Fibroblast of lung (primary cell): ENCODE measurements around the gene PCSK6. TPM values are rescaled to one million over a fixed set of nuclear protein-coding genes. Genes with fewer than 3 reads are reported as not detected.

Experiments used
- DNase-seq, 2 donors: peaks; one replicate each; pipeline versions ENCODE4 v3.0.0 to v3.0.0-alpha.2; 2010; ENCODE audit warnings: low read depth in 2 of 2
- H2AFZ ChIP-seq: 2 replicates; pipeline ENCODE4 v1.5.1; 2012; ENCODE audit warnings: low read length, control low read depth, inconsistent platforms
- H3K27ac ChIP-seq: 2 replicates; pipeline ENCODE4 v1.5.1; 2011; ENCODE audit warnings: low read length, control low read depth; ENCODE audit not compliant: insufficient read depth
- H3K27me3 ChIP-seq: 2 replicates; pipeline ENCODE4 v1.5.1; 2011; ENCODE audit warnings: mild to moderate bottlenecking, low read length; ENCODE audit not compliant: control insufficient read depth, insufficient read depth
- H3K36me3 ChIP-seq: 2 replicates; pipeline ENCODE4 v1.5.1; 2011; ENCODE audit warnings: low read length; ENCODE audit not compliant: control insufficient read depth, insufficient read depth
- H3K4me1 ChIP-seq: 2 replicates; pipeline ENCODE4 v1.5.1; 2011; ENCODE audit warnings: low read length; ENCODE audit not compliant: control insufficient read depth, insufficient read depth; ENCODE audit errors: extremely low read depth
- H3K4me2 ChIP-seq: 2 replicates; pipeline ENCODE4 v1.5.1; 2011; ENCODE audit warnings: low read length, control low read depth; ENCODE audit not compliant: insufficient read depth; ENCODE audit errors: extremely low read depth
- H3K4me3 ChIP-seq, 4 experiments: fragments of 200-600 bp in 1 of 4; sonication (generic) in 1 of 4; replicated peaks in 1 of 4; 2 replicates each; pipeline ENCODE4 v1.5.1; 2011 to 2016; ENCODE audit warnings: low read length in 4 of 4, low read depth in 3 of 4, mild to moderate bottlenecking in 3 of 4, control low read depth in 2 of 4, inconsistent platforms in 1 of 4, mixed read lengths in 1 of 4; ENCODE audit not compliant: insufficient read depth in 1 of 4; ENCODE audit errors: control extremely low read depth in 1 of 4
- H3K79me2 ChIP-seq: 2 replicates; pipeline ENCODE4 v1.5.1; 2012; ENCODE audit warnings: mild to moderate bottlenecking, low read length, inconsistent platforms; ENCODE audit not compliant: control insufficient read depth, insufficient read depth
- H3K9ac ChIP-seq: 2 replicates; pipeline ENCODE4 v1.5.1; 2011; ENCODE audit warnings: mild to moderate bottlenecking, low read length, control low read depth; ENCODE audit not compliant: insufficient read depth
- H3K9me3 ChIP-seq: 2 replicates; pipeline ENCODE4 v1.5.1; 2012; ENCODE audit warnings: low read depth, low read length; ENCODE audit not compliant: control insufficient read depth, insufficient read depth
- H4K20me1 ChIP-seq: 2 replicates; pipeline ENCODE4 v1.5.1; 2011; ENCODE audit warnings: low read length; ENCODE audit not compliant: control insufficient read depth, insufficient read depth; ENCODE audit errors: extremely low read depth
- CTCF ChIP-seq, 2 donors: IDR thresholded peaks in 1 of 2; conservative IDR thresholded peaks in 1 of 2; 1 replicate in 1 of 2; 2 replicates in 1 of 2; pipeline ENCODE4 v1.5.1; 2011 to 2012; ENCODE audit warnings: low read length in 2 of 2, control low read depth in 1 of 2, inconsistent platforms in 1 of 2, low read depth in 1 of 2, mild to moderate bottlenecking in 1 of 2
- EZH2 ChIP-seq: IDR thresholded peaks from 2 replicates; pipeline ENCODE4 v1.5.1; 2012; ENCODE audit warnings: low read length, control low read depth, mild to moderate bottlenecking; ENCODE audit errors: missing control alignments
- polyA plus RNA-seq, 2 donors: library from polyadenylated mRNA; depleted of rRNA in 1 of 2; stranded (reverse) in 1 of 2; unstranded in 1 of 2; fragments of >200 nt; gene quantifications; 2 replicates each; pipeline ENCODE4 v1.2.1, GENCODE V29; 2011 to 2012; ENCODE audit warnings: missing spikeins in 1 of 2
- total RNA-seq: library from RNA; depleted of rRNA; stranded (reverse); fragments of >200 nt; gene quantifications from 2 replicates; pipeline ENCODE4 v1.2.1, GENCODE V29; 2014

The PCSK6 gene
- total and polyA plus RNA-seq, 2 donors (not counting 1 experiment from before 2014, with no cell fraction given) = 0.02 to 0.83 TPM

DNA sequence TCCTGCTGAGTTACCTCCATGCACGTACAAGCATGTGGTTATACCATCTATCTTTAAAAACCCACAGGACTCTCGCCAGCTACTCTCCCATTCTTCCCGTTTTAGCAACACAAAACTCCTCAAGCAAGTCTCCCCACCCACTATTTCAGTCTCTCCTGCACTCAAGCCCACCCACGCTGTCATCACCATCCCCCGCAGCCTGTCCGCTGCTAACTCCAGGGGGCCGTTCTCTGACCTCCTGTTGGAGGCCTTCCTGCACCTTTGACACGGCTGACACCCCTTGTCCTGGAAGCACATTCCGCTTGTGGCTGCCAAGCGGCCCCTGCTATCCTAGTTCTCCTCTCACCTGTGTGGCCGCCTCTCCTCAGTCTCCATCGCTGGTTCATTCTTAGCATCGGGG lies 7.5 kb upstream of the PCSK6 start:
- H3K27me3 ChIP-seq = peaks cover 18% of the 10 kb centered on the region
- no peak for DNase-seq
- no peaks in the 10 kb centered on the region for H3K36me3 ChIP-seq
- H3K27ac ChIP-seq = no peak overlapping the region
- H3K79me2 ChIP-seq = no peaks in the 10 kb centered on the region
- H3K9ac ChIP-seq = no peak overlapping the region
- H2AFZ ChIP-seq = no peak overlapping the region
- no peak overlapping the region for H3K4me3 ChIP-seq
- H3K4me1 ChIP-seq = no peaks in the 10 kb centered on the region
- no peak overlapping the region for H3K4me2 ChIP-seq
- no peak for TF ChIP-seq CTCF (conservative IDR thresholded peaks at IDR 0.05 in 1 of 2, IDR thresholded peaks at IDR 0.05 in 1 of 2; ENCODE audit: low read depth in 1 of 2, low read length in 2 of 2)
- TF ChIP-seq EZH2 = no peak
- H3K9me3 ChIP-seq = no peaks in the 10 kb centered on the region
- no peaks in the 10 kb centered on the region for H4K20me1 ChIP-seq

- TF ChIP-seq CTCF (conservative IDR thresholded peaks at IDR 0.05 in 1 of 2, IDR thresholded peaks at IDR 0.05 in 1 of 2; ENCODE audit: low read depth in 1 of 2, low read length in 2 of 2) (no peak), EZH2 (no peak)
- Histone ChIP-seq H3K4me2 (no peak overlapping the region), H3K9ac (no peak overlapping the region), H4K20me1 (no peaks in the 10 kb centered on the region), H3K36me3 (no peaks in the 10 kb centered on the region), H3K9me3 (no peaks in the 10 kb centered on the region), H3K79me2 (no peaks in the 10 kb centered on the region), H3K4me3 (no peak overlapping the region), H3K4me1 (no peaks in the 10 kb centered on the region), H3K27me3 (peaks cover 19% of the 10 kb centered on the region), H3K27ac (no peak overlapping the region), H2AFZ (no peak overlapping the region)
- no peak for DNase-seq
These were observed 6.9 kb upstream of the PCSK6 start for GRCh38 chr15:101496198-101496986.

DNA sequence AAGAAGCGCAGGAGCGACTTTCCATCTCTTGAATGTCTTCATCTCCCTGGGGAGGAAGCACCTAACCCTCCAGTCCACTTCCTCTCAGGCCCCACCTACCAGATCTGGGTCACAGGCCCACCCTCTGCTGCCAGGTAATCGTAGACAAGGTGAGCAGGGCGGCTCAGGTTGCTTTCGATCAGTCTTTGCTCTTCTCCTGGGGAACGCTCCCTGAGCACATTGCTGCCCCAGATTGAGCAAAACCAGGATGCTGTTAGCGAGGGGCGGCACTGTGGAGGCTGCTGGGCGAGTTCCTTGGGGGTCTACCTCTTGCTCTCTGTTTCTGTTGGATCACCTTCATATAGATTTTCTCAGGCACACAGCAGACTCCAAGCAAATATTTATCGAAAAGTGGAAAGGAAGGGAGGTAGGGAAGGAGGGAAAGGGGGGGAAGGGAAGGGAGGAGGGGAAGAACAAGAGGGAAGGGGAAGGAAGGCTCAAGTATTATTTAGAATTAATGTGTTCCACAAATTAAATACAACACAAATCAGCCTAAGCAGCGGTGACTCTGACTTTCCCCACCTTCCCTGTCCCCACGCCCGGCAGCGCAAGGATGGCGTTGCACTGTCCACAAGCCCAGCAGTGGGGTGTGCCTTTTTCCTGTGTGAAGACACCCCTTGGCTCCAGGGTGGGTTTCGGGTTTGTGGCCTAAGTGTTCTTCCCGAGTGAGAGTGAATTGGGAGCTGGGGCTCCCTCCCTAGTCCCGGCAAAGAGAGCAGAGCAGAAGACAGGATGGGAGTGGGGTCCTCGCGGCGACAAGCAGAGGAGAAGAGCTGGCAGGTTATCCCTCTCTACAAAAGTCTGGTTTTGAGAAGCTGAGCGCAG lies 6.1 kb upstream of the PCSK6 start:
- H3K79me2 ChIP-seq = no peaks in the 10 kb centered on the region
- H3K4me3 ChIP-seq = no peak overlapping the region
- no peaks in the 10 kb centered on the region for H3K36me3 ChIP-seq
- no peak overlapping the region for H2AFZ ChIP-seq
- no peaks in the 10 kb centered on the region for H3K4me1 ChIP-seq
- DNase-seq = no peak
- H3K9me3 ChIP-seq = no peaks in the 10 kb centered on the region
- peaks cover 23% of the 10 kb centered on the region for H3K27me3 ChIP-seq
- TF ChIP-seq EZH2 = no peak
- no peak for TF ChIP-seq CTCF (conservative IDR thresholded peaks at IDR 0.05 in 1 of 2, IDR thresholded peaks at IDR 0.05 in 1 of 2; ENCODE audit: low read depth in 1 of 2, low read length in 2 of 2)
- H4K20me1 ChIP-seq = no peaks in the 10 kb centered on the region
- H3K27ac ChIP-seq = no peak overlapping the region
- H3K4me2 ChIP-seq = no peak overlapping the region
- H3K9ac ChIP-seq = no peak overlapping the region
